Measurements from ENCODE around the gene MECR.

The MECR gene

DNA sequence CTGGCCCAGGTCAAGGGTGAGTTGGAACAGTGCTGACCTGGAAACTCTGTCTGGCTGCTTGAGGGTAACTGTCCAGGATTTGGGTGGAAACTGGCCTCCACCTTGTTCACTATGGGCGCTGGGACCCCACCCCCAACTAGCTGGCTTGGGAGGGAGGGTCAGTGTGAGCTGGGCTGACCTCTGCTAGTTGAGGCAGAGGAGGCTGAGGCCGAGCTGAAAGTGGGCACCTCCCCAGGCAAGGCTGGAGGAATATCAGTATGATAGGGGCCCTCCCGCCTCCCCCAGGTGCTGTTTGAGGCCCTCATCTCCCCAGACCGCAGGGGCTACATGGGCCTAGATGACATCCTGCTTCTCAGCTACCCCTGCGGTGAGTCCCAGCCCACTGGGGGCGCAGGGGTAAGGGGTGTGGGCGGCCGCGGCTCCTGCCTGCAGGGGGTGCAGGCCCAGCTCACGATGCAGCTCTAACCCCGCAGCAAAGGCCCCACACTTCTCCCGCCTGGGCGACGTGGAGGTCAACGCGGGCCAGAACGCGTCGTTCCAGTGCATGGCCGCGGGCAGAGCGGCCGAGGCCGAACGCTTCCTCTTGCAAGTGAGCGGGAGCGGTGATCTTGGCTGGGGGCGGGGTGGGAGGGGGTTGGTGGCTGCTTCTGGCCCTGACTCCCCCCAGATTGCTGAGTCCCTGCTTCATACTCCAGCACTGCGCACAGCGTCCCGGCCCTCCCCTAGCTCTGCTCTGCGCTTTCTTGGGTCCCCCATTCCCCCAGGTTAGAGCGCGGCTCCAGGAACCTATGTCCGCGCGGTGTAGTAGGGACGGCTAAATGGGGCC lies 28.5 kb upstream of the MECR start:
- TF ChIP-seq, protein P1, sequence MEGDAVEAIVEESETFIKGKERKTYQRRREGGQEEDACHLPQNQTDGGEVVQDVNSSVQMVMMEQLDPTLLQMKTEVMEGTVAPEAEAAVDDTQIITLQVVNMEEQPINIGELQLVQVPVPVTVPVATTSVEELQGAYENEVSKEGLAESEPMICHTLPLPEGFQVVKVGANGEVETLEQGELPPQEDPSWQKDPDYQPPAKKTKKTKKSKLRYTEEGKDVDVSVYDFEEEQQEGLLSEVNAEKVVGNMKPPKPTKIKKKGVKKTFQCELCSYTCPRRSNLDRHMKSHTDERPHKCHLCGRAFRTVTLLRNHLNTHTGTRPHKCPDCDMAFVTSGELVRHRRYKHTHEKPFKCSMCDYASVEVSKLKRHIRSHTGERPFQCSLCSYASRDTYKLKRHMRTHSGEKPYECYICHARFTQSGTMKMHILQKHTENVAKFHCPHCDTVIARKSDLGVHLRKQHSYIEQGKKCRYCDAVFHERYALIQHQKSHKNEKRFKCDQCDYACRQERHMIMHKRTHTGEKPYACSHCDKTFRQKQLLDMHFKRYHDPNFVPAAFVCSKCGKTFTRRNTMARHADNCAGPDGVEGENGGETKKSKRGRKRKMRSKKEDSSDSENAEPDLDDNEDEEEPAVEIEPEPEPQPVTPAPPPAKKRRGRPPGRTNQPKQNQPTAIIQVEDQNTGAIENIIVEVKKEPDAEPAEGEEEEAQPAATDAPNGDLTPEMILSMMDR (IDR thresholded peaks at IDR 0.05), result no peak

DNA sequence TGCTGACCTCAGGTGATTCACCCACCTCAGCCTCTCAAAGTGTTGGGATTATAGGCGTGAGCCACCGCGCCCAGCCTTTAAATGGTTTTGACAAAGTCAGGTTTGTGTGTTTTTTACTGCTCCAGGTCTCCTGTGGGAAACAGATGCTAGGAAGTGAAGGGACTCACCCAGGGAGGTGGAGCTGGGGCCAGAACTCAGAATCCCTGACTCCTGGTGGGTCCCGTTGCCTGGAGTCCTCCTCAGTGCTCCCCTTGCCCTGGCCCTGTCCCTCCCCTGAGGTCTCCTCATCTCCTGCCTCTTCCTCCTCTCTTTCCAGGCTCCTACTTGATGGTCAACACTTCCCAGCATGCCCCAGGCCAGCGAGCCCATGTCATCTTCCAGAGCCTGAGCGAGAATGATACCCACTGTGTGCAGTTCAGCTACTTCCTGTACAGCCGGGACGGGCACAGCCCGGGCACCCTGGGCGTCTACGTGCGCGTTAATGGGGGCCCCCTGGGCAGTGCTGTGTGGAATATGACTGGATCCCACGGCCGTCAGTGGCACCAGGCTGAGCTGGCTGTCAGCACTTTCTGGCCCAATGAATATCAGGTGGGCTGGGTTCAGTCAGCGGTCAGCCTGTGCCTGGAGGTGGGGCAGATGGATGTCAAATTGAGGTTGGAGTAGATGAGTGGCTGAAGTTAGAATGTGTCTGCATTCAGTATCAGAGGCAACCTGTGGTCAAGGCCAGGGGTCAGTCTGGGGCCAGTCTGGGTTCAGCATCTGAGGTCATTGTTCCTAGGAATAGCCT lies 27.6 kb upstream of the MECR start:
- TF ChIP-seq, protein P1 (IDR thresholded peaks at IDR 0.05), result no peak

DNA sequence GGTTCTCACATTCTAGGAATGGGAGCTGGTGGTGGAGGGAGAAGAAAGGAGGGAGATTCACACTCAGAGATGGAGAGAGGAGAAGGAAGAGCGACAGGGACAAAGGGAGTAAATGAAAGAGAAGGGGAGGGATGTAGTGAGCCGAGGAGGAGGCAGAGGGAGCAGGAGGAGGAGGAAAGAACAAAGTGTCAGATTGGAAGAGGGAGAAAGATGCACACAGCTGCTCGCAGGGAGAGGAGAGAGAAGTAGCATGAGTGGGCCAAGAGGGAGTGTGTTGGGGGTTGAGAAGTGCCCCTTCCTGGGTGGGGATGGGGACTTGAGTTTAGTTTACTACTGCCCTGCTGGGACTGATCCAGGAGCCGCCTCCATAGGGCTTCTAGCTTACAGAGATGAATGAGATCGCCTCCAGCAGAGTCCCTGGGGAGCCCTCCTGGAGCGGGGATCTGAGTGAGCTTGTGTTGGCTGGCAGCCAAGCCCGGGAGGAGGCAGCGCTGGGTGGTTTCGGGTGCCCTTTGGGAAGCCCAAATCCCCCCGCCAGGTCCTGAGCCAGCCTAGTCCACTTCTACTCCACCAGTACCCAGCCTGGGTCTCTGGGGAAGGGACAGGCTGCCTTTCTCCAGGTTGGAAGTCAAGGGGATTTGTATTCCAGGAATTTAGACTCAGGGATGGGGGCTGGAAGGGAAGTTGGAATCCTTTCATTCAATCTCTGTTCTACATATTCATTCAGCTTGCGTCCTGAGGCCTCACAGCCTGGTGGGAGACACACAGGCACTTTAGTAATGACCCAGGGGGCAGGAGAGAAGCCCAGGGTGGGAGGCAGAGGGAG lies 26.5 kb upstream of the MECR start:
- TF ChIP-seq, protein P1 (IDR thresholded peaks at IDR 0.05), result no peak

DNA sequence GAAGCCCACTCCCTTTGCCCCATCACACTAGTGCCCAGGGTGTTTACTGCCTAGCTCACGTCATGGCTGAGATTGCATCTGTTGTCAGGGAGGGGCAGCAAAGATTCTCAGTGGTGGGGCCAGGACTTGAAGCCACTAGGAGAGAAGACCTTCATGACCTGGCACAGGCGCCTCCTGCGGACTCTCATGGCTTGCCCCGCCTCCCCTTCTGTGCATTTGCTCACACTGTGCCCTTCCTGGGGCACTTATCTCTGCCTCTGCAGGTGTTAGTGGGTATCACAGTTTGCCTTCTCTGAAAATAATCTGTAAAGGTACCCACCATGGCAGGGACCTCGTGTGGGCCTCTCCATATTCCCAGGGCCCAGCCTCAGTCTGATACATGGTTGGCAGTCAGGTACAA lies 25.7 kb upstream of the MECR start:
- TF ChIP-seq, protein P1 (IDR thresholded peaks at IDR 0.05), result no peak

DNA sequence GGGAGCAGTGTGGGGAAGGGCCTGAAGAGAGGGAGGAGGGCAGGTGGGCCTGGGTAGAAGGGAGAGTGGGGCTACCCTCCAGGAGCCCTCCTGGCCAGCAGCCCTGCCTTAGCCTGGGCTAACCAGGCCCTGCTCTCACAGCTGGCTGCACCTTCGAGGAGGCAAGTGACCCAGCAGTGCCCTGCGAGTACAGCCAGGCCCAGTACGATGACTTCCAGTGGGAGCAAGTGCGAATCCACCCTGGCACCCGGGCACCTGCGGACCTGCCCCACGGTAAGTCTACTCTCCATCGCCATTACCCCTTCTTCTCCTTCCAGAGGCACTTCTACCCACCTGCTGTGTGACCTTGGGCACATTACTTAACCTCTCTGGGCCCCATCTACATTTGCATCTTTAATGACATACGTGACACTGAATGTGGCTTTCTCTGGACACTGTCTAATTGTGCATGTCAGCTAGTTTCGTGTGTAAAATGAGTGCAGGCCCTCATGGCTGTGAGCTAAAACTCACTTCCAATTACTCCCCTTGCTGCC lies 24.5 kb upstream of the MECR start:
- TF ChIP-seq, protein P1 (IDR thresholded peaks at IDR 0.05), result no peak

DNA sequence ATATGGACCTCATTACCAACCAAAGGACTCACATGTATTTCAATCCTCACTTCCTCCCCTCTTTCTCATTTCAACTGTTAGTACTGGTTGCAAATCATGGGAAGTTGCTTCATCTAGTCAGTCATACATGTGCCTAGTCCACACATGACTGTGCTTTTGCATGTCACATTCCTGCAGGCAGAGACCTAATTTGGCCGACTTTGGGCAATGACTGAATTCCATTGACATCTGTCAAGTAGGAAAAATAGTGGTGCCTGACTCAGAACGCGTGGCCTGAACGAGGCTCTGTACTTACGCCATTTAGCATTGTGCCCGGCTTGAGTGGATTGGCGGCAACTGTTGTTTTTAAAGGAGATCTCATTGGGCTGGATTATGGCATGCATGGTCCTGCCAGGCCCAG lies 23.6 kb upstream of the MECR start:
- TF ChIP-seq, protein P1 (IDR thresholded peaks at IDR 0.05), result no peak

DNA sequence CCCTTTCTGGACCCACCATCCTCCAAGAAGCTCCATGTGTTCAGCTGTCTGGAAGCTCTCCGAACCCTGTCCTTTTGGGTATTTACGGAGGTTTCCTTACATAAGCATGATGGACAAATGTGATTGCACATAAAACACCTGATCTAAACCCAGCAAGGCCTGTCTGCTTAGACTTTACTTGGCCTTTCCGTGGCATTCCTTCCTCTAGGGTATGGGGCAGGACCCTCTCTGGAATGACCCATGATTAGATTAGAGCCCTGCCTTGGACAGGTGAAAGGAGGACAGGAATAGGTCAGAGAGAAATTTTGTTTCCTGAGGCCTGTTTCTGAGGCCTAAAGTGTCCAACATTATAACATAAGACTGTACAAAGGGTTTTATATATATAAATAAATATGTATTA lies 22.4 kb upstream of the MECR start:
- TF ChIP-seq, protein P1 (IDR thresholded peaks at IDR 0.05), result no peak

Data from LNCAP (cell line).